Neural cell (in vitro differentiated cells): ENCODE results near the gene ADGRB2. TPM values are rescaled to one million over a fixed set of nuclear protein-coding genes. Genes with fewer than 3 reads are reported as not detected.

Experiments
- H2AFZ ChIP-seq: fragments of 200-600, 300-800 bp; sonication (generic), shearing (Covaris generic); 2 replicates; pipeline ENCODE4 v1.6.0; 2014; ENCODE audit warnings: low read depth, mild to moderate bottlenecking, antibody characterized with exemption, low read length, moderate library complexity
- H3F3A ChIP-seq: fragments of 200-600 bp; shearing (Covaris generic); 2 replicates; pipeline ENCODE4 v1.6.1; 2016; ENCODE audit warnings: mild to moderate bottlenecking, moderate library complexity, mixed read lengths, antibody characterized with exemption, low read length; ENCODE audit not compliant: insufficient read depth, poor library complexity, severe bottlenecking
- H3K27ac ChIP-seq: fragments of 200-600, 300-800 bp; sonication (generic), shearing (Covaris generic); 2 replicates; pipeline ENCODE4 v1.5.1; 2014; ENCODE audit warnings: mild to moderate bottlenecking, low read length, moderate library complexity
- H3K27me3 ChIP-seq: fragments of 300-800, 200-600 bp; sonication (generic), shearing (Covaris generic); 2 replicates; pipeline ENCODE4 v1.6.0; 2014; ENCODE audit warnings: mild to moderate bottlenecking, low read depth, low read length, moderate library complexity; ENCODE audit not compliant: insufficient read depth
- H3K36me3 ChIP-seq: fragments of 300-800, 200-600 bp; sonication (generic), shearing (Covaris generic); 2 replicates; pipeline ENCODE4 v1.5.1; 2014; ENCODE audit warnings: mild to moderate bottlenecking, antibody characterized with exemption, low read length, moderate library complexity; ENCODE audit not compliant: insufficient read depth
- H3K4me2 ChIP-seq: fragments of 300-800, 200-600 bp; sonication (generic), shearing (Covaris generic); 2 replicates; pipeline ENCODE4 v1.6.0; 2014; ENCODE audit warnings: mild to moderate bottlenecking, low read length
- H3K4me3 ChIP-seq: fragments of 300-800, 200-600 bp; sonication (generic), shearing (Covaris generic); 2 replicates; pipeline ENCODE4 v1.5.1; 2014; ENCODE audit warnings: mild to moderate bottlenecking, low read length, moderate library complexity
- H3K79me2 ChIP-seq: fragments of 200-600 bp; shearing (Covaris generic); replicated peaks from 2 replicates; pipeline ENCODE4 v1.6.0; 2014; ENCODE audit warnings: mild to moderate bottlenecking, low read length, moderate library complexity; ENCODE audit not compliant: insufficient read depth
- H3K9ac ChIP-seq: fragments of 300-800, 200-600 bp; sonication (generic), shearing (Covaris generic); 2 replicates; pipeline ENCODE4 v1.6.1; 2016; ENCODE audit warnings: mild to moderate bottlenecking, low read length, mixed read lengths
- H3K9me2 ChIP-seq: fragments of 200-600 bp; shearing (Covaris generic); 2 replicates; pipeline ENCODE4 v1.6.1; 2016; ENCODE audit warnings: mild to moderate bottlenecking, low read length, mixed read lengths; ENCODE audit not compliant: insufficient read depth
- H3K9me3 ChIP-seq: fragments of 200-600, 300-800 bp; sonication (generic), shearing (Covaris generic); 2 replicates; pipeline ENCODE4 v1.6.1; 2016; ENCODE audit warnings: mild to moderate bottlenecking, mixed run types, low read length, moderate library complexity, mixed read lengths
- H4K20me1 ChIP-seq: fragments of 200-600 bp; shearing (Covaris generic); 2 replicates; pipeline ENCODE4 v1.6.1; 2016; ENCODE audit warnings: mild to moderate bottlenecking, mixed run types; ENCODE audit not compliant: insufficient read depth
- CTCF ChIP-seq: fragments of 450-650 bp; IDR thresholded peaks from 2 replicates; pipeline ENCODE4 v1.5.1; 2014; ENCODE audit warnings: antibody characterized with exemption, mild to moderate bottlenecking, moderate library complexity; ENCODE audit not compliant: poor library complexity, severe bottlenecking
- EP300 ChIP-seq: fragments of 450-650 bp; conservative IDR thresholded peaks from 2 replicates; pipeline ENCODE4 v1.6.1; 2014; ENCODE audit warnings: antibody characterized with exemption, mild to moderate bottlenecking, moderate library complexity; ENCODE audit not compliant: poor library complexity, severe bottlenecking
- EZH2 ChIP-seq: fragments of 200-600, 300-800 bp; shearing (Covaris generic), sonication (generic); IDR thresholded peaks from 2 replicates; pipeline ENCODE4 v1.6.1; 2014; ENCODE audit warnings: antibody characterized with exemption, low read length, borderline replicate concordance, mild to moderate bottlenecking; ENCODE audit not compliant: insufficient read depth, poor library complexity, severe bottlenecking
- MXI1 ChIP-seq: fragments of 450-650 bp; conservative IDR thresholded peaks from 2 replicates; pipeline ENCODE4 v1.6.1; 2014; ENCODE audit warnings: antibody characterized with exemption, mild to moderate bottlenecking; ENCODE audit not compliant: poor library complexity, severe bottlenecking
- POLR2AphosphoS5 ChIP-seq: IDR thresholded peaks from 2 replicates; pipeline ENCODE4 v1.6.1; 2012
- RAD21 ChIP-seq: fragments of 450-650 bp; conservative IDR thresholded peaks from 2 replicates; pipeline ENCODE4 v1.6.1; 2014; ENCODE audit warnings: antibody characterized with exemption, mild to moderate bottlenecking, moderate library complexity
- REST ChIP-seq: IDR thresholded peaks from 2 replicates; pipeline ENCODE4 v1.6.1; 2012; ENCODE audit warnings: borderline replicate concordance
- SMC3 ChIP-seq: fragments of 450-650 bp; conservative IDR thresholded peaks from 2 replicates; pipeline ENCODE4 v1.6.1; 2014; ENCODE audit warnings: antibody characterized with exemption, mild to moderate bottlenecking, moderate library complexity; ENCODE audit not compliant: poor library complexity
- TAF1 ChIP-seq: IDR thresholded peaks from 2 replicates; pipeline ENCODE4 v1.6.1; 2012; ENCODE audit warnings: low read depth
- polyA plus RNA-seq: library from polyadenylated mRNA; depleted of rRNA; stranded (reverse); fragments of >200 nt; gene quantifications from 2 replicates; pipeline ENCODE4 v1.2.3, GENCODE V29; 2014

ADGRB2 gene
- polyA plus RNA-seq, 1 donor from 2014 or later, result 45.0 TPM

- no peak for TF ChIP-seq REST
- TF ChIP-seq POLR2AphosphoS5, result no peak
- TF ChIP-seq RAD21, result no peak
- TF ChIP-seq MXI1, result no peak
- no peak for TF ChIP-seq EZH2
- TF ChIP-seq CTCF, result no peak
- no peak for TF ChIP-seq SMC3
- TF ChIP-seq EP300, result no peak
- TF ChIP-seq TAF1, result no peak
- Histone ChIP-seq H3K36me3 (no peaks in the 10 kb centered on the region), H3K9ac (no peak overlapping the region), H3K27me3 (peaks cover 13% of the 10 kb centered on the region), H3K9me2 (no peaks in the 10 kb centered on the region), H2AFZ (no peak overlapping the region), H4K20me1 (no peaks in the 10 kb centered on the region), H3K9me3 (no peaks in the 10 kb centered on the region), H3K79me2 (no peaks in the 10 kb centered on the region), H3K27ac (no peak overlapping the region), H3F3A (no peaks in the 10 kb centered on the region), H3K4me2 (no peak overlapping the region), H3K4me3 (no peak overlapping the region)
Observed at GRCh38 chr1:31702836-31703404, 61.2 kb downstream of the ADGRB2 start.

- Histone ChIP-seq H3K27ac (no peak overlapping the region), H3K4me3 (no peak overlapping the region), H3F3A (no peaks in the 10 kb centered on the region), H3K4me2 (no peak overlapping the region), H3K9me3 (no peaks in the 10 kb centered on the region), H2AFZ (no peak overlapping the region), H3K27me3 (peaks cover 13% of the 10 kb centered on the region), H4K20me1 (no peaks in the 10 kb centered on the region), H3K79me2 (no peaks in the 10 kb centered on the region), H3K36me3 (no peaks in the 10 kb centered on the region), H3K9ac (no peak overlapping the region), H3K9me2 (no peaks in the 10 kb centered on the region)
- TF ChIP-seq TAF1 (no peak), MXI1 (no peak), POLR2AphosphoS5 (no peak), EZH2 (no peak), SMC3 (no peak), REST (no peak), EP300 (no peak), CTCF (no peak), RAD21 (no peak)
Observed at GRCh38 chr1:31701091-31701736, 62.9 kb downstream of the ADGRB2 start.
